ENCODE results near the gene ERBB3.

Gene ERBB3

DNA sequence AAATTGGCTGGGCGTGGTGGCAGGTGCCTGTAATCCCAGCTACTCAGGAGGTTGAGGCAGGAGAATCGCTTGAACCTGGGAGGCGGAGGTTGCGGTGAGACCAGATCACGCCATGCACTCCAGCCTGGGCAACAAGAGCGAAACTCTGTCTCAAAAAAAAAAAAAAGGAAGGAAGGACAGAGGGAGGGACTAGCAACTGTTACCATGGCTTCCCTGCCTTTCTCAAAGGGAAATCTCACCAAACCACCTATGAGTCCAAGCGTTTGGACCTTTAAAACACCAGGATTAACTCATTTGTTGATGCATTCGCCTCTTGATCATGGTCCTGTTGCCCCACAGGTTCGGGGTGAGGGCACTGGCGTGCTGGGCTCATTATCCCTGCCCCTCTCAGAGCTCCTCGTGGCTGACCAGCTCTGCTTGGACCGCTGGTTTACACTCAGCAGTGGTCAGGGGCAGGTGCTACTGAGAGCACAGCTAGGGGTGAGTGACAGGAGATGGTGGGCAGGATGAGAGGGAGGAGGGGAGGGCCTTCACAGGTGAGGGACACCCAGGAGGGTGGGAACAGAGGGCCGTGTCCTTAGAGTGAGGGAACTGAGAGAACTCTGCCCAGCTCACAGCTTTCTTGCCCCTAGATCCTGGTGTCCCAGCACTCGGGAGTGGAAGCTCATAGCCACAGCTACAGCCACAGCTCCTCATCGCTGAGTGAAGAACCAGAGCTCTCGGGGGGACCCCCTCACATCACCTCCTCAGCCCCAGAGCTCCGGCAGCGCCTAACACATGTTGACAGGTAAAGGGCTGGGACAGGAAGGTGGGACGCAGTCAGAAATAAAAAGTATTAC is 62.2 kb downstream of the ERBB3 start:
- no peak for ATAC-seq

DNA sequence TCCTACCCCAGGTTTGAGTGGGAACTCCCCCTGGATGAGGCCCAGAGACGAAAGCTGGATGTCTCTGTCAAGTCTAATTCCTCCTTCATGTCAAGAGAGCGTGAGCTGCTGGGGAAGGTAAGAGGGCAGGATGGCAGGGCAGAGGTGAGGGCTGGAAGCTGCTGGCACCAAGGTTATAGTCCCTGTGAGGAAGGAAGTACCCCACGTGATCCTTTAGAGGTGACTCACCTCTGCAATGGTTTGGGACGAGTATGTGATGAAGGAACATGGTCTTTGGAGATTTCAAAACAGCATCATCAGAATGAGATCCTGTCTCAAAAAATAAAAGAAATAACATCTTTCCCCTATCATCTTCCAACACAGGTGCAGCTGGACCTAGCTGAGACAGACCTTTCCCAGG is 63.3 kb downstream of the ERBB3 start:
- peak; percentile 53 to 74 for ATAC-seq

DNA sequence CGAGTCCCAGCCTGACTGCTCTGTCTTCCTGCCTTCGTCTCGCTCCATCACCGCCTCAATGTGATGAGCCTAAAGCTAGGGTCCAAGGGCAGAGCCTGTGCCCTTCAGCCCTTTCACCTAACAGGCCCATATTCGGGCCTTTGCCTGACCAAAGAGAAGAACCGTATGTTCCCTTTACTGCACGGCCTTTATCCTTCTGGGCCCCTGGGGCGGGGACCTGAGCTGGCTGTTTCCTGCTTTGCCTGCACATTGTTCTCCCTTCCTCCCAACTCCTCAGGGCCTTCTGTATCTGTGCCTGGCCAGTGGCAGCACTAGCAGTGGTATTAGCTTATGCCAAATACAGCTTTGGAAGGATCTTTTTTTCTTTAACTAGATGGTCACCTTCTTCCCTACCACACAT is 63.9 kb downstream of the ERBB3 start:
- no peak for ATAC-seq

GRCh38 chr12:56145217-56145616 is 65.3 kb downstream of the ERBB3 start:
- no peak for ATAC-seq

- no peak for ATAC-seq
Observed at GRCh38 chr12:56146492-56147460, 66.8 kb downstream of the ERBB3 start.

DNA sequence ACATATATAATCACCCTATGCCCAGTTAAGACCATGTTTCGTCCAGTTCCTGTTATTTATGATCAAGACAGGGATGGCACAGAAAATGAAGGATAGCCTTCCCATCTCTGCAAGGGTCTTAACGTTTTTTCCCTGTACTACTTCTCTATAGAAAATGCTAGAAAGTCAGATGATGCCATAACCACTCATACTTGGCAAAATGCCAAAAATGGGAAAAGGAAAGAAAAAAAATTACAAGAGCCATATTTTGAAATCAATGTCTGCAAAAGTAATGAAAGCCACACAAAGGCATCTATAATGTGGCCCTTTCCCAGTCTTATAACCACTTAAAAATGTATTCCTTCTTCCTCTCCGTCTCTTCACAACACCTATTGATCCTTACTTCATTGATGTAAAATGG is 70.6 kb downstream of the ERBB3 start:
- no peak for ATAC-seq

- ATAC-seq, result peak; percentile 74 to 77
Observed at GRCh38 chr12:56151672-56152131, 71.7 kb downstream of the ERBB3 start.

- ATAC-seq, result peak; percentile 93 to 96
Observed at GRCh38 chr12:56152132-56152755, 72.3 kb downstream of the ERBB3 start, which contains the start of gene MYL6B. Gene MYL6B (plus strand): TSS chr12:56152587. CDS start chr12:56153919, 1,332 bp downstream.
